BLaER1 (cell line): ENCODE results near the gene ITGB3.

ENCODE experiments used
- H3K27ac ChIP-seq: shearing (Covaris generic); formaldehyde crosslinking; 2 replicates; pipeline ENCODE4 v1.8.1; 2022
- H3K27me3 ChIP-seq: shearing (Covaris generic); formaldehyde crosslinking; 2 replicates; pipeline ENCODE4 v1.8.1; 2022
- H3K36me3 ChIP-seq: shearing (Covaris generic); formaldehyde crosslinking; 2 replicates; pipeline ENCODE4 v1.8.1; 2022
- H3K4me1 ChIP-seq: shearing (Covaris generic); formaldehyde crosslinking; 2 replicates; pipeline ENCODE4 v1.8.1; 2022
- H3K4me2 ChIP-seq: shearing (Covaris generic); formaldehyde crosslinking; 2 replicates; pipeline ENCODE4 v1.8.1; 2022
- H3K4me3 ChIP-seq: shearing (Covaris generic); formaldehyde crosslinking; 2 replicates; pipeline ENCODE4 v1.8.1; 2022
- H3K9ac ChIP-seq: shearing (Covaris generic); formaldehyde crosslinking; 2 replicates; pipeline ENCODE4 v1.8.1; 2022
- H3K9me3 ChIP-seq: shearing (Covaris generic); formaldehyde crosslinking; 2 replicates; pipeline ENCODE4 v1.8.1; 2022
- H4K20me1 ChIP-seq: shearing (Covaris generic); formaldehyde crosslinking; 2 replicates; pipeline ENCODE4 v1.8.1; 2022
- Cebpa-rat ChIP-seq: shearing (Covaris generic); IDR thresholded peaks from 2 replicates; pipeline ENCODE4 v1.8.1; 2022

ITGB3 gene

DNA sequence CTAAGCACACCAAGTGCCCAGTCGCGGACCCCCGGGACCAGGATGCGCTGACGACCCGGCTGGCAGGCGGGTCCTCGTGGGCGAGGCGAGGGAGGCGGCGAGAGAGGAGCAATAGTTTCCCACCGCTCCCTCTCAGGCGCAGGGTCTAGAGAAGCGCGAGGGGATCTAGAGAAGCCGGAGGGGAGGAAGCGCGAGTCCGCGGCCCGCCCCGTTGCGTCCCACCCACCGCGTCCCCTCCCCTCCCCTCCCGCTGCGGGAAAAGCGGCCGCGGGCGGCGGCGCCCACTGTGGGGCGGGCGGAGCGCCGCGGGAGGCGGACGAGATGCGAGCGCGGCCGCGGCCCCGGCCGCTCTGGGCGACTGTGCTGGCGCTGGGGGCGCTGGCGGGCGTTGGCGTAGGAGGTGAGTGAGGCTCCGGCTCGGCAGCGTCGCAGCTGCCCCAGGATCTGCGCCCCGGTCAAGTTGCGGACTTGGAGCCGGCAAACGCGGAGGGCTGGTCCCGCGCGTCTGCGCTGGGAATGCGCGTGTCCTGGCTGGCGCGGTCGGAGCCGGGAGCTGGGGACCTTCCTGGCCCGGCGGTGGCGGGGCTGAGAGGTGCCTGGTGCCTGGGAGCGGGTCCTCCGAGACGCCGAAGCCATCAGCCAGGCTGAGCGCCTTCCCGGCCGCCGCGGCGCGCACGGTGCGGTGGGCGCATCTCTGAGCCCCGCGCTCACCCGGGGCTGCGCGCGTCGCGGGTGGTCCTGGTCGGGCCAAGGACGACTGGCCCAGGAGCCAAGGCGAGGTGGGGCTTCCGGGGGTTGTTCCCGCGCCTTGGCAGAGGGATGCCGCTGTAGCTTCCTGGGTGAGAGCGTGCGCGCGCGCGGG is at the start of gene ITGB3:
Gene ITGB3 (plus strand): TSS at position 287 of the 862 bp plus-strand sequence. CDS start 35 bp downstream, at position 322.
- H3K9me3 ChIP-seq: peaks cover 4% of the 10 kb centered on the region
- H3K4me2 ChIP-seq: peak within 1 kb of the TSS; percentile 87
- no peak for TF ChIP-seq Cebpa-rat
- H3K9ac ChIP-seq: peak within 1 kb of the TSS; percentile 43; the same call in 1 of the 2 replicates
- peaks cover 27% of the 10 kb centered on the region for H3K27me3 ChIP-seq
- H4K20me1 ChIP-seq: no peaks in the 10 kb centered on the region
- no peak within 1 kb of the TSS for H3K27ac ChIP-seq
- peaks cover 32% of the 10 kb centered on the region for H3K4me1 ChIP-seq
- no peaks in the 10 kb centered on the region for H3K36me3 ChIP-seq
- peak within 1 kb of the TSS; percentile 73 for H3K4me3 ChIP-seq

DNA sequence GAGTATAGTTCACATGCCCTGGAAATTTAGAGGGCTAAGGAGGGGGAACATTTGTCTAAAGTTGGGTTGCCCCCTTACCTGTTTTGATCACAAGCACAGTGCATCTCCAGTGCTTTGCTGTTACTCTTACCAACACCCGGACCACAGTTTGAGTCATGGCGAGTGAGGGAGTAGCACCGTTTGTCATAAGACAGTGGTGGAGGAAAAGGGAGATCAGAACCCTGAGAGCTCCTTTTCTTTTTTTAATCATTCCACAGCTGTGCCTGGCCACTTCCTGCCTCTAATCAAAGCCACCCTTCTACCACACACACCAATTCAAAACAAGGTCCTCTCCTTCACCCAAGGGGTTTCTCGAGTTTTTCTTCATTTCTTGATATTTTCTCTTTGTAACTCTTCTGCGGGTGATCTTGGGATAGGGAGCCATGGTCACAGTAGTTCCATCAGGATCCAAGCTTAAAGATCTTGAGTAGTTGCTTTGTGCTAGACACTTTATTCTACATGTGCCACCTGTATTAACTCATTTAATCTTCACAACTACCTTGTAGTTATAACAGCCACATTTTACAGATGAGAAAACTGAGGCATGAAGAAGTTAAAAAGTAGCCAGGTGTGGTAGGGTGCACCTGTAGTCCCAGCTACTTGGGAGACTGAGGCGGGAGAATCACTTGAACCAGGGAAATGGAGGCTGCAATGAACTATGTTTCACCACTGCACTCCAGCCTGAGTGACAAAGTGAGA is 49.5 kb upstream of the ITGB3 start:
- peak overlapping the region; percentile 56 for H3K4me3 ChIP-seq
- H4K20me1 ChIP-seq: no peaks in the 10 kb centered on the region
- H3K4me1 ChIP-seq: peaks cover 86% of the 10 kb centered on the region
- peak overlapping the region; percentile 72 for H3K9ac ChIP-seq
- peak overlapping the region; percentile 87 for H3K27ac ChIP-seq
- H3K27me3 ChIP-seq: no peaks in the 10 kb centered on the region
- TF ChIP-seq Cebpa-rat: no peak
- peak overlapping the region; percentile 91 for H3K4me2 ChIP-seq
- H3K9me3 ChIP-seq: peaks cover 4% of the 10 kb centered on the region
- no peaks in the 10 kb centered on the region for H3K36me3 ChIP-seq

DNA sequence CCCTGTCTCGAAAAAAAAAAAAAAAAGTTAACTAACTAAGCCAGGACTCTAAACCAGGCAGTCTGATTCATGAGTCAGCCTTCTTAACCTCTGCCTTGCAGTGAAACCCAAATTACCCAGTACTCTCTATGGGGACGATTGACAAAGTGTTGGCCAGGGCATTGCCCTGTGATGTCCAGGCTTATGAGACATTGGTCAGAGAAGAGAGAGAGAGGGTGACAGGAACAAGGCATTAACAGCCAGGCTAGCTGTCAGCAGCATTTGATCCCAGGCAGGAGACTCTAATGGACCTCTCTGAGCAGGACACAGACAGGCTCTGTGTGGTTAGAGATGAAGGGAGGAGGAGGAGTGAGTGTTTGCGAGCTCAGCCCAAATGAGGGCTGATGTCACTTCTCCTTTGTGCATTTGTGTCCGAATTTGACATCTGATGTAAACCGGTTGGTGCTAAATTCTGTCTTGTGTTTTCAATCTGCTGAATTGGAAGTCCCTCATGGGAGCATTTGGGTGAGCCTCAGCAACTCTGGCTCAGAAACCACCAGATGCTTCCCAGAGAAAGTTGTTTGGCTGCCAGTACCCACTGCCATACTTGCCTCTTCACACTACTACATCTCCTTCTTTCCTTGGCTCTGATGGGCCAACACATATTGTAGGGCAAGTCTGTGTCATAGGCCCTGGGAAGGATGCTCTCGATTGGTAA is 48.8 kb upstream of the ITGB3 start:
- Histone ChIP-seq H3K4me3 (peak overlapping the region; percentile 56), H3K4me2 (peak overlapping the region; percentile 91), H3K4me1 (peaks cover 86% of the 10 kb centered on the region), H3K27me3 (no peaks in the 10 kb centered on the region), H3K9me3 (peaks cover 4% of the 10 kb centered on the region), H3K27ac (peak overlapping the region; percentile 87), H3K36me3 (no peaks in the 10 kb centered on the region), H4K20me1 (no peaks in the 10 kb centered on the region), H3K9ac (peak overlapping the region; percentile 72)
- TF ChIP-seq Cebpa-rat: no peak

DNA sequence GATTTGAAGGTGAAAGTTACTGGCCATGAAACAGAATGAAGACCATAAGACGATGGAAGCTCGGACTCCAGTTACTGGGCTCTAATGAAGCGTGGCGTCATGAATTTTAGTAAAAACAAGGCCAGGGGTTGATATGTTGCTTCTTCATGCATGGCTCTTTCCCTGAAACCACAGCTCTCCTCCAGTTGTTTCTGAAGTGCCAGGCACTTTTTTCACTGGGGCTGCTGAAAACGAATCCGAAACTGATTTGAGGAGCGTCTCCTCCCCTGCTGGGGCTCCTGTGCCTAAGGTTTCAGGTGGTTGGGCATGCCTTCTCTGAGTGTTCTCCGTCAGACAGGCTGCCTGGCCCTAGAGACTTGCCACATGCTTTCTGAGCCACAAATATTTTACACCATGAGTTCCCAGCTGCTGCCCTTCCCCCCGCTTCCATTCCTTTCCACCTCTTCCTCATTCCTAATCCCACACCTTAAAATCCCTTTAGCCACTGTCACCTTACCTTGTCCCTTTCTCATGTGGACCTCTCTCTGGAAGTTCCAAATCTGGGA is 48.1 kb upstream of the ITGB3 start:
- peak overlapping the region; percentile 56 for H3K4me3 ChIP-seq
- peak overlapping the region; percentile 72 for H3K9ac ChIP-seq
- H3K27me3 ChIP-seq: no peaks in the 10 kb centered on the region
- H3K27ac ChIP-seq: peak overlapping the region; percentile 87
- no peaks in the 10 kb centered on the region for H4K20me1 ChIP-seq
- TF ChIP-seq Cebpa-rat: no peak
- peaks cover 86% of the 10 kb centered on the region for H3K4me1 ChIP-seq
- peak overlapping the region; percentile 91 for H3K4me2 ChIP-seq
- H3K36me3 ChIP-seq: no peaks in the 10 kb centered on the region
- H3K9me3 ChIP-seq: peaks cover 4% of the 10 kb centered on the region

DNA sequence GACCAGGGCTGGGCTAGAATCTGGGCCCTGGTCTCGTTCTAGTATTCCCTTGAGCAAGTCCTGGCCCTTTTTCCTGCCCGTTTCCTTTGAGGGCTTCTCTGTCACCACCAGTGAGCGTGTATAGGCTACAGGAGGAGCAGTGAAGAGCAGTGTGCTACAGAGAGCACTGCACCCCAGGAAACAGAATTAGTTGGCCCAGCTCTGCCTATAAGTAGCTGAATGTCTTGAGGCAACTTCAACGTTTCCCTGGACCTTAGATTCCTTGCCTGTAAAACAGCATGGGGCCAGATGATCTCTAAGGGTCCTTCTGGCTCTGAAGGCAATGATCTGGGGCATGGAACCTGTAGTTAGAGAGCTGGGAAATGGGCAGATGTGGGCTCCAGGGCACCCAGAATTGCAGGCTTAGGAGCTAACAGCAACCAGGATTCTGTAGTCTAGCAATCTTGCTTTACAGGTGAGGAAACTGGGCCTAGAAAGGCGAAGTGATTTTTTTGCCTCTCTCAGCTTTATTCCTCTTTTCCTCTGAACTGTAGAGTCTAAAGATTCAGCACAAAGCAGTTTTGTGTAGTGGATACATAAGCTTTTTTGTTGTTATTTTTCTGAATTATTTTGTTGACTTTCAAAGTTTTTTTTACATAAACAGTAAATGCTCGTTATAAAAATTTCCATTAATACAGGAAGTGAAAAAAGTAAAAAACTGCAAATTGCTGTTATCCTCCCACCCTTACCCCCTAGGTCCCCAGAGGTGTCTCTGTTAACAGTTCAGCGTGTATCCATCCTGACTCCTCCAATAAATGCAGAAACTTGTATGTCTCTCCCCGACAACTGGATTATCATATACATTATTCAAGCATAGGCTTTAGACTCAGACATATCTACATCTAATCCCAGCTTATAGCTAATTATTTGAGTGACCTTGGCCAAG is 46.2 kb upstream of the ITGB3 start:
- H3K9ac ChIP-seq: peak overlapping the region; percentile 52
- peaks cover 4% of the 10 kb centered on the region for H3K9me3 ChIP-seq
- peak overlapping the region; percentile 91 for H3K4me2 ChIP-seq
- peak overlapping the region; percentile 87 for H3K27ac ChIP-seq
- H3K36me3 ChIP-seq: no peaks in the 10 kb centered on the region
- TF ChIP-seq Cebpa-rat: no peak
- no peaks in the 10 kb centered on the region for H3K27me3 ChIP-seq
- H3K4me1 ChIP-seq: peaks cover 86% of the 10 kb centered on the region
- peak overlapping the region; percentile 5; the same call in 1 of the 2 replicates for H3K4me3 ChIP-seq
- H4K20me1 ChIP-seq: no peaks in the 10 kb centered on the region

DNA sequence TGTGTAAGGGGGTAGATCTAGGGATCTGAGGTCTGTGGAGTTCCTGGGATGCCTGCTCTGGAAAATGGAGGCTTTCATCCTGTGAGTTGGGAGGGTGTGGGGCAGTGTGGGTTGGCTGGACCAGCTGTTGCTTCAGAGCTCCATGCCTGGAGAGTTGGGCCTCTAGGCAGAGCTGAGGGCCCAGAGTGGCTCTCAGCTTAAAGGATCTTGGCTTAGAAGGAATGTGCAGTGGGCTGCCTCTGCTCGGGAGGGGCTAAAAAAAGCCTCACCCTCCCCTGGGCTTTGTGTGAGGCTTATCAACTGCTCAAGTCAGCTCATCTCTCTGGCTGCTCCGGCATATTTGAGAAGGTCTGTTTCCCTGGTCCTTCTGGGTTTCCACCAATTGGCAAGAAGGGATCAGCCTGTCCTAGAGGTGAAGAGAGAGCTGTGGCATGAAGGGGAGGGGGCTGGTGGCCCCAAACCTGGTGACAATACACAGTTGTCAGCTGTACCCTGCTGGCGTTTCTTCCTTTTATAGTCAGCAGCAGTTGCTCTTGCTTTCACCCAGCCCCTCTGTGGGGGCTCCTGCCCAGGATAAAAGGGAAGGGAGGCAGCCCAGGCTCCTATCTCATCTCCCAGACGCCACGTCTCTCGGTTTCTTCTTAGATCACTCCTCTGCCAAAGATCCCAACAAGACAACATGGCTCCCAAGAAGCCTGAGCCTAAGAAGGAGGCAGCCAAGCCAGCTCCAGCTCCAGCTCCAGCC is 44.7 kb upstream of the ITGB3 start, which contains the start of gene MYL4:
Gene MYL4 (plus strand): TSS at position 605 of the 745 bp plus-strand sequence. CDS start 75 bp downstream, at position 680.
- H3K9me3 ChIP-seq: no peaks in the 10 kb centered on the region
- H3K4me2 ChIP-seq: peak within 1 kb of the TSS; percentile 91
- no peak for TF ChIP-seq Cebpa-rat
- H3K4me1 ChIP-seq: peaks cover 74% of the 10 kb centered on the region
- H3K9ac ChIP-seq: peak within 1 kb of the TSS; percentile 30
- H4K20me1 ChIP-seq: no peaks in the 10 kb centered on the region
- H3K36me3 ChIP-seq: no peaks in the 10 kb centered on the region
- peak within 1 kb of the TSS; percentile 87 for H3K27ac ChIP-seq
- H3K27me3 ChIP-seq: no peaks in the 10 kb centered on the region
- H3K4me3 ChIP-seq: peak within 1 kb of the TSS; percentile 41

DNA sequence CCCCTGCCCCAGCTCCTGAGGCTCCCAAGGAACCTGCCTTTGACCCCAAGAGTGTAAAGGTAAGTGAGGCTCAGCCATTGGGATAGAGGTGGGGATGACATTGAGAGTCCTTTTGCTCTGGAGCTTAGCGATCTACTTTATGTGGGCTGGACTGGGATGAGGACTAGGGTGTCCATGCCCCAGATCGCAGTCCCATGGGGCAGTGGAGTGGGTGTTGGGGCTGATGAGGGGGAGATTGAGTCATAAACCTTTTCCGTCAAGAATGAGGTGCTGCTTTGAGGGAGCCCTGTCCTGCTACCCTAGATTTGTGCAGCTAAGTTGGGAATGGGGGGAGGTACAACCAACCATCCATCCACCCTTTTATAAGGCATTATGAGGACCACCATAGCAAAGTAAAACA is 44.1 kb upstream of the ITGB3 start:
- no peaks in the 10 kb centered on the region for H3K27me3 ChIP-seq
- no peaks in the 10 kb centered on the region for H3K36me3 ChIP-seq
- TF ChIP-seq Cebpa-rat: no peak
- H3K4me3 ChIP-seq: peak overlapping the region; percentile 41
- no peaks in the 10 kb centered on the region for H3K9me3 ChIP-seq
- H3K4me2 ChIP-seq: peak overlapping the region; percentile 91
- no peaks in the 10 kb centered on the region for H4K20me1 ChIP-seq
- peak overlapping the region; percentile 87 for H3K27ac ChIP-seq
- peaks cover 68% of the 10 kb centered on the region for H3K4me1 ChIP-seq
- H3K9ac ChIP-seq: peak overlapping the region; percentile 30

DNA sequence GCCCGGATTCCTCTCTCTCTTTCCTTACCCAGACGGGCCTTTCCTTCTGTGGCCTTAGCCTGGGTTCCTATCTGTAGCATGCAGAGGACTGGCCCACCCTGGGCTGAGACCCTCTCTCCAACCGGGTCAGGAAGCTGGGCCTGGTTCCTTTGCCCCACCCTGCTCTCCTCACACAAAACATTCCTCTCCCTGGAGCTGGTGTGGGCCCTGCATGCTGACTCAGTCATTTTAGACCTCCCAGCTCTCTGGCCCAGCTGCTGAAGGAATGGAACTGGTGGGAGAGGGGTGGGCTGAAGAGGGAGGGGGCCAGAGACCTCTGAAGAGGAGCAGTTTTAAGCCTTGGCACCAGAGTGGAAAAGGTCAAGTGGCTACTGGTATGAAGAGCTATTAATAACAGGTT is 43.5 kb upstream of the ITGB3 start:
- Histone ChIP-seq H3K36me3 (no peaks in the 10 kb centered on the region), H3K9ac (no peak overlapping the region), H3K4me1 (peaks cover 62% of the 10 kb centered on the region), H3K9me3 (no peaks in the 10 kb centered on the region), H3K4me2 (peak overlapping the region; percentile 91), H3K27ac (peak overlapping the region; percentile 87), H3K4me3 (peak overlapping the region; percentile 41; the same call in 1 of the 2 replicates), H3K27me3 (no peaks in the 10 kb centered on the region), H4K20me1 (no peaks in the 10 kb centered on the region)
- TF ChIP-seq Cebpa-rat: no peak
